Measurements from ENCODE around the gene TAF6L.

- TF ChIP-seq, protein P1, sequence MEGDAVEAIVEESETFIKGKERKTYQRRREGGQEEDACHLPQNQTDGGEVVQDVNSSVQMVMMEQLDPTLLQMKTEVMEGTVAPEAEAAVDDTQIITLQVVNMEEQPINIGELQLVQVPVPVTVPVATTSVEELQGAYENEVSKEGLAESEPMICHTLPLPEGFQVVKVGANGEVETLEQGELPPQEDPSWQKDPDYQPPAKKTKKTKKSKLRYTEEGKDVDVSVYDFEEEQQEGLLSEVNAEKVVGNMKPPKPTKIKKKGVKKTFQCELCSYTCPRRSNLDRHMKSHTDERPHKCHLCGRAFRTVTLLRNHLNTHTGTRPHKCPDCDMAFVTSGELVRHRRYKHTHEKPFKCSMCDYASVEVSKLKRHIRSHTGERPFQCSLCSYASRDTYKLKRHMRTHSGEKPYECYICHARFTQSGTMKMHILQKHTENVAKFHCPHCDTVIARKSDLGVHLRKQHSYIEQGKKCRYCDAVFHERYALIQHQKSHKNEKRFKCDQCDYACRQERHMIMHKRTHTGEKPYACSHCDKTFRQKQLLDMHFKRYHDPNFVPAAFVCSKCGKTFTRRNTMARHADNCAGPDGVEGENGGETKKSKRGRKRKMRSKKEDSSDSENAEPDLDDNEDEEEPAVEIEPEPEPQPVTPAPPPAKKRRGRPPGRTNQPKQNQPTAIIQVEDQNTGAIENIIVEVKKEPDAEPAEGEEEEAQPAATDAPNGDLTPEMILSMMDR (IDR thresholded peaks at IDR 0.05; ENCODE audit: poor library complexity, severe bottlenecking): no peak
- TF ChIP-seq EP300 (conservative IDR thresholded peaks at IDR 0.05; ENCODE audit: poor library complexity, severe bottlenecking) (no peak), POLR2AphosphoS5 (IDR thresholded peaks at IDR 0.05) (no peak), TAF1 (IDR thresholded peaks at IDR 0.05; ENCODE audit: low read depth) (no peak)
Measured at GRCh38 chr11:62782753-62783152, 11.6 kb downstream of the TAF6L start.

Measured in neural cell (in vitro differentiated cells).